ENCODE measurements around the gene AMOT. TPM values are rescaled to one million over a fixed set of nuclear protein-coding genes. Genes with fewer than 3 reads are reported as not detected.
"Not testable (repeated sequence)": the region's sequence is repeated elsewhere in the genome, so short reads cannot be mapped to it uniquely, and the experiment has no call there.

The AMOT gene, protein sequence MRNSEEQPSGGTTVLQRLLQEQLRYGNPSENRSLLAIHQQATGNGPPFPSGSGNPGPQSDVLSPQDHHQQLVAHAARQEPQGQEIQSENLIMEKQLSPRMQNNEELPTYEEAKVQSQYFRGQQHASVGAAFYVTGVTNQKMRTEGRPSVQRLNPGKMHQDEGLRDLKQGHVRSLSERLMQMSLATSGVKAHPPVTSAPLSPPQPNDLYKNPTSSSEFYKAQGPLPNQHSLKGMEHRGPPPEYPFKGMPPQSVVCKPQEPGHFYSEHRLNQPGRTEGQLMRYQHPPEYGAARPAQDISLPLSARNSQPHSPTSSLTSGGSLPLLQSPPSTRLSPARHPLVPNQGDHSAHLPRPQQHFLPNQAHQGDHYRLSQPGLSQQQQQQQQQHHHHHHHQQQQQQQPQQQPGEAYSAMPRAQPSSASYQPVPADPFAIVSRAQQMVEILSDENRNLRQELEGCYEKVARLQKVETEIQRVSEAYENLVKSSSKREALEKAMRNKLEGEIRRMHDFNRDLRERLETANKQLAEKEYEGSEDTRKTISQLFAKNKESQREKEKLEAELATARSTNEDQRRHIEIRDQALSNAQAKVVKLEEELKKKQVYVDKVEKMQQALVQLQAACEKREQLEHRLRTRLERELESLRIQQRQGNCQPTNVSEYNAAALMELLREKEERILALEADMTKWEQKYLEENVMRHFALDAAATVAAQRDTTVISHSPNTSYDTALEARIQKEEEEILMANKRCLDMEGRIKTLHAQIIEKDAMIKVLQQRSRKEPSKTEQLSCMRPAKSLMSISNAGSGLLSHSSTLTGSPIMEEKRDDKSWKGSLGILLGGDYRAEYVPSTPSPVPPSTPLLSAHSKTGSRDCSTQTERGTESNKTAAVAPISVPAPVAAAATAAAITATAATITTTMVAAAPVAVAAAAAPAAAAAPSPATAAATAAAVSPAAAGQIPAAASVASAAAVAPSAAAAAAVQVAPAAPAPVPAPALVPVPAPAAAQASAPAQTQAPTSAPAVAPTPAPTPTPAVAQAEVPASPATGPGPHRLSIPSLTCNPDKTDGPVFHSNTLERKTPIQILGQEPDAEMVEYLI
- total RNA-seq = 6.4 TPM
- long read RNA-seq = 0 reads

DNA sequence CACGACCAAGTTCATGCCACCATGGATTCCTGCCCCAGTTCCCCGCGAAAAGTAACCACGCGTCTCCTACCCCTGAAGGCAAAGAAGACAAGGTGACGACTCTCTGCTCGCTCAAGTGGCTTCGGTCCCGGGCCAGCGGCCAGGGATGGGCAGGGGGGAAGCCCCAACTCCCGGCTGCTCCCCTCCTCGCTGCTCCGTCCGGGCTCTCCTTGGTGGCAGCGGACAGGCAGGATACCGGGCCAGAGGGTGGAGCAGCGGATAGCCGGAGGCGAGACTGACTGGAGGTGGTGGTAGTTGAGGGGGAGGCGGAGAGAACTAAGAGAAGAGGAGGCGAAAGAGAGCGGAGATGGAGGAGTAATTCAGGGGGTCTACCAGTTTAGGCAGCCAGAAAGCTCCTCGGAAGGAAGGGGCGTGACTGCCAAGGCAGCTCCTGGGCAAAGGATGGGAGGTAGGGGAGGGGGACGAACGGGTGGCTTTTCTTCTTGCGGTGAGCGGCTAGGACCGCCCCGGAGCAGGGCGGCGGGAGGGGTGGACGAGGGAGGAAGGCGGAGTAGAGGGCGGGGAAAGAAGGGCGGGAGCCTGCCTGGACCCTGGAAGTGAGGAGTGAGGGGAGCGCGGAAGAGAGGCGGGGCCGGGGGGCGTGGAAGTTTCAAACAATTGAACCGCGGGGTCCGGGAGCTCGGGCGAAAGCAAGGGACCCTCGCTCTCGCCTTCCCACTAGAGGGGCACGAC, at the start of gene AMOT:
Gene AMOT (minus strand): TSS at position 450 of the 732 bp plus-strand sequence. CDS start 17,705 bp downstream, outside the sequence.
- peak; percentile 87 for DNase-seq (ENCODE audit: low spot score)
- intact Hi-C loops (cut with DNase I) = no loop called here

DNA sequence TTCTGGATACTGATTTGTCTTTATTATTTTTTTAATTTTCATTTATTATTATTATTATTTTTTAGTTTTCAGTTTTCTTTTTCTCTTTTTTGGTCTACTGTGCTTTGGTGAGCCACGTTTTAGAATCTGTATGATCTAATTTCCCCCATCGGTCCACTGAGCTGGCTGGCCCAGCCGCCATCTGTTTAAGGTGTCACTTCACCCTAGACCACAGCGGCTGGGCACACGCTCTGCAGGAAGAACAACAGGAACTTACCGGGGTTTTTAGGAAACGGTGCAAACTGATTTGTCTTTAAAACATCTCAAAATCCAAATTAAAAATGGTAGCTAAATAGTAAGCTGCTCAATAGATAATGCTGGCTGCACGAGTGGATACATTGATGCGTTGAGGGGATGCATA, 48.8 kb upstream of the AMOT start:
- no peak for DNase-seq (ENCODE audit: low spot score)
- intact Hi-C loops (cut with DNase I) = no loop called here

DNA sequence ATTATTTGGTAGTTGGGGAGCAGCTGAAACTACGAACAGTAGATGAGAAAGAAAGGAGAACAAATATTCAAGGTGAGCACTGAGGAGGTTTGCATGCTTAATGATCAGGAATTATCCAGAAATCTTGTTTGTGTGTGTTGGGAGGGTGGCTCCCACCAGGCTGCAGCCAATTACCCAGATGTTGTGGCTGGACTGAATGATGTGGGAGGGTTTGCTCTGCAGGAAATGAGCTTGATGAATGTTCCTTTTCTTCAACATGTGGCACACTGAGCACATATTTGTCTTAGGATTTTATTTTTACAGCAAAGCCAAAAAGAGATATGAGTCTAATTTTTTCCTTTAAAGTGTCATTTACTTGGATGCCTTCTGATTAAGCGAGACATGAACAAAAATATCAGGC, 48.3 kb upstream of the AMOT start:
- no peak for DNase-seq (ENCODE audit: low spot score)
- intact Hi-C loops (cut with DNase I) = no loop called here

DNA sequence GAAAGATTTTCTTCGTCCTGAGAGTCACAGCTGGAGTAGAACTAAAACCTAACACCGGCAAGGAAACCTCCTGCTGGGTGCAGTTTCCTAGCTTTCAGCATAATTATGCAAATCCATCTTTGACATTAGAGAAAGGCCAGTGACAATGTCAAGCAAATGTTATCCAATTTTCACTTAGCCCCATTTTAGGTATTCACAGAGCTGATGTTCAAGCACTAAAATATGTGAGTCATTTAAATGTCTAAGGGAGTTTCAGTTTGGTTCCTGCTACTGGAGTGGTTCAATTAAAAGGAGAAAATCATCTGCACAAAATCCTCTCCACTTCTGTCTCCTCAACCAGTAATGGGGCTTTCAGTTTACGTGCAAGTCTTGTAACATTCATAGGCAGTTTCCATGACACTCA, 37.1 kb upstream of the AMOT start:
- DNase-seq (ENCODE audit: low spot score) = no peak
- intact Hi-C loops (cut with DNase I) = no loop called here

DNA sequence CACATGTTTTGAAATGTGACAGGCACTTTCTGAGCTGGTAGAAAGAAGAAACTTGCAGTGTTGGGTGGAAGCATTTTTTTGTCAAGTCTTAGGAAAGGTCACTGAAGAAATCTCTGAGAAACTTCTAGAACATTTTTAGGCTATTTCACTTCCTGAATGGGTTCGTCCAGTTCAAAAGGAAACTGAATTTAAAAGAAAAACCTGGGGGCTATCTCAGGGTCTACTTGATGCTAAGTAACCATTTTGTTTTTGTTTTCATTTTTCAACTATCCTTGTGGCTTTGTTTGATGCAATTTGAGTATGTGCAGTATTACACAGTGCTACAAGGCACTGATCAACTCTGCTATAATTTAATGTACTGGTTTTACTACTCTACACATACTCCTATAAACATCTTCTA, 34.0 kb upstream of the AMOT start:
- no peak for DNase-seq (ENCODE audit: low spot score)
- intact Hi-C loops (cut with DNase I) = no loop called here

DNA sequence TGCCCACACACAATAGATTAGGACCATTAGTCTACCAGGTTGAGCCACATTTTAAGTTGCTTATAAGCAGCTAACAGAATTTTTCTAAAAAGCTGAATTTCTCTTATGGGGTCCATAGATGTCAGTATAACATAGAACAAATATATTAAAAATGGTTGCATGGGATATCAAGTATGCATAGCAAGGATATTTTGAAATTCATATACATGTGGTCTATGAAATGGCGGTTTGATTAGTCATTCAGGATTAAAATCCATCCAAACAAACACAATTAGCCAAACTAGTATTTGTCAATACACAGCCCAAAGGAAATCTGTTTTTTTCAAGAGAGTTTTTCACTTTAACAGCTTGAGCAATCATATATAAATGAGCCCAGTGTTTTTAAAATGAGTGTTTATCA, 33.5 kb upstream of the AMOT start:
- no peak for DNase-seq (ENCODE audit: low spot score)
- intact Hi-C loops (cut with DNase I) = no loop called here

DNA sequence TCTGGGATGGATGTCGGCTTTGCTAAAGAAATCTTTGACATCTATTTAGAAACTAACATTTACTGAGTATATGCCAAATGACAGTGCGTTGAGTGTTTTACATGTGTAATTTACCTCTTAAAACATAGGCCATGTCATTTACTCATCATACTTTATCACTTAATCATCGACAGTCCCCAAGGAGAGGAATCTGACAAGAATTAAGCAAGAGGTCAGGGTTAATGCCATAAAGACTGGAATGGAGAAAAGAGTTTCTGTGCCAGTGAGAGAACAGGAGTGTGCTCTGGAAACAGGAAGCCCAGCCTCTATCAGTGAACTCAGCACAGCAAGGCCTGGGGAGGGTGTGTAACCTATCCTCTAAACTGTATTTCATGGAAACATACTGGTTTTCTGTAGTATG, 28.0 kb upstream of the AMOT start:
- intact Hi-C loops (cut with DNase I) = no loop called here
- DNase-seq (ENCODE audit: low spot score) = no peak

DNA sequence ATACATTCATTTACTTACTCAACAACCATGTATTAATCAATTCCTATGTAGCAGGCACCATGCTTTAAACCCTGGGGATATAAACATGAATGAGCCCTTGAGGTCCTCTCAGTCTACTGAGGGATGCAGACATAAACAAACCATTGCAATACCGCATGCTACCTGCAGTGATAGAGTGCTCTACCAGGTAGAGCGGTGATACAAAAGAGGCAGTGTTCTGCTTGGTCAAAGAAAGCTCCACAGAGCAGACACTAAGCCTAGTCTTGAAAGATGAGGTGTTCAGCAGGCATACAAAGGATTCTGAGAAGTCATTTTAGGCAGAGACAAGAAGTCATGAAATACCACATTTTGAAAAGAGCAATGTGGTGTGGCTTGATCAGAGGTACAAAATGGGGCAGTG, 26.9 kb upstream of the AMOT start:
- no peak for DNase-seq (ENCODE audit: low spot score)
- intact Hi-C loops (cut with DNase I) = no loop called here

DNA sequence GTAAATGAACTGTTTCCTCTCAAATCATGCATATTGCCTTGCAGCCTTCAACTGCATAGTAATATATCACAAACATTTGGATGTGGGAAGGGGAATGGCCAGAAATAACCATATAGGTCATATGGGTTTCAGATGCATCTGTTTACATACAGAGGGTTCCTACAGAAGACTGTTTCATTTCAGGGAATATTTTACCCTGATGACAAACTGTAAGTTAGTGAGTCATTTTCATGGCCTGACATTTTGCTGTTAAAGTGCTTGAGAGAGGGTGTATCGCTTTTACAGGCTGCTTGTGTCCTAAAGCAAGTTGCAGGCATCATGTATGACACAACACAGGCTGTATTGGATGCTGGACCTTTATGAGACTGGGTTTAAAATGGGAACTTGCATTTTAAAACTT, 25.5 kb upstream of the AMOT start:
- intact Hi-C loops (cut with DNase I) = no loop called here
- DNase-seq (ENCODE audit: low spot score) = no peak

DNA sequence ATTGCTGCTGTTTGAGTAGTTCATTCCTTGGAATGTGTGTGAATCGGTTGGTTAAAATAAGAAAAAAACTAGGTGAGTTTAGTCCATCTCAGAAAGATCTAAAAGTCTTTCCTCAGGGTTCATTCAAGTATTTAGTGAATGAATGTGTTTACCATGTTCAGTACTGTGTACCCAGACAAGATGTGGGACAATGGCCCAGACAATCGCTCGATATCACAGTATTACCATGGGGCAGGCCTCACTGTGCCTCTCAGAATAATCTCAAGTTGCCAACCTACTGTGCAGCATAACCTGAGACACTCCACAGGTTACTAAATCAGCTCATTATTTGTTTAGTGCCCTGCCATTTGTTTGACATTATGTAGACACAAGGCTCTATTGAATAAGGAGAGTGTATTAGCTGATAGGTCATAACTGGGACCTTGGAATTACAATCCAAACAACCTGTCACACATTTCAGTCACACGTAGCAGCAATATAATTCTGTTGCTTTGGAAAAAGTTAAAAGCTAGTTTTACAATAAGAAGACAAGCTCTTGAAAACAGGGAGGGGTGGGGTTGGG, 24.9 kb upstream of the AMOT start:
- DNase-seq (ENCODE audit: low spot score) = no peak
- intact Hi-C loops (cut with DNase I) = no loop called here

DNA sequence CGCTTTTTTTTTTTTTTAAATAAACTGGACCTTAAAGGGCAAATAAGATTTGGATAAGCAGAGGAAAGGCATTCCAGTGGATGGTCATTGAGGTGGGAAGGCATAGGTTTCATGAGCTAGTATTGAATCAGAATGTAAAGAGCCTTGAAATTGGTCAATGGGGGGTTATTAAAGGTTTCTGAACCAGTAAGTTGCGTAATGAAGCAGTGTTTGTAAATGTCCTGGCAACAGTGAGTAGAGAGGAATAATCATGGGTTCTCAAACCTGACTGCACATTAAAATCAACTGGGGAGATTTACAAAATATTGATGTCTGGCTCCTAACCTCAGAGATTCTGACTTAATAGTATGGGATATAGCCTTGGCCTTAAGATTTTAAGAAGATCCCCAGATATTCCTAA, 23.2 kb upstream of the AMOT start:
- DNase-seq (ENCODE audit: low spot score) = no peak
- intact Hi-C loops (cut with DNase I) = no loop called here

DNA sequence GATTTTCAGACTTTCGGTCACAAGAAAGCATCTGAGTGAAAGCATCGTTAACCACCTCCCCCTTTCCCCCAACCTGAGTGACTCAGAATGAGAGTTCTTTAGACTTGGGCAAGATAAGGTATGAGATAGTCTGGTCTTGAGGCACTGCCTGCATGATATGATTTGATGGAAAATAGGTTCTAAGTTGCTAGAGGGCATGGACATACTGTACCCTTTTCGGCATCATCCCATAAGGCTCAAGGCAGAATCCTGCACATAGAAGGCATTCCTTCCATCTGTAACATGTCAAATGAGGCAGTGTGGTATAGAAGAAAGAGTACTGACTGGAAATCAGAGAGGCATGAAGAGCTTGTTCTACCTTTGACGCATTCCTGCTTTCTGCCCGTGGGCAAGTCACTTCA, 16.8 kb upstream of the AMOT start:
- intact Hi-C loops (cut with DNase I) = no loop called here
- DNase-seq (ENCODE audit: low spot score) = no peak

DNA sequence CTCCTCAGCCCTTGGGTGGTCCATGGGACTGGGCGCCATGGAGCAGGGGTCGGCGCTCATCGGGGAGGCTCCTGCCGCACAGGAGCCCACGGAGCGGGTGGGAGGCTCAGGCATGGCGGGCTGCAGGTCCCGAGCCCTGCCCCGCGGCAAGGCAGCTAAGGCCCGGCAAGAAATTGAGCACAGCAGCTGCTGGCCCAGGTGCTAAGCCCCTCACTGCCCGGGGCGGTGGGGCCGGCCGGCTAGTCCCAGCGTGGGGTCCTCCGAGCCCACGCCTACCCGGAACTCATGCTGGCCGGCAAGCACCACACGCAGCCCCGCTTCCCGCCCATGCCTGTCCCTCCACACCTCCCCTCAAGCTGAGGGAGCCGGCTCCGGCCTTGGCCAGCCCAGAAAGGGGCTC, 14.3 kb upstream of the AMOT start:
- DNase-seq (ENCODE audit: low spot score); intact Hi-C loops (cut with DNase I): not testable (repeated sequence)

DNA sequence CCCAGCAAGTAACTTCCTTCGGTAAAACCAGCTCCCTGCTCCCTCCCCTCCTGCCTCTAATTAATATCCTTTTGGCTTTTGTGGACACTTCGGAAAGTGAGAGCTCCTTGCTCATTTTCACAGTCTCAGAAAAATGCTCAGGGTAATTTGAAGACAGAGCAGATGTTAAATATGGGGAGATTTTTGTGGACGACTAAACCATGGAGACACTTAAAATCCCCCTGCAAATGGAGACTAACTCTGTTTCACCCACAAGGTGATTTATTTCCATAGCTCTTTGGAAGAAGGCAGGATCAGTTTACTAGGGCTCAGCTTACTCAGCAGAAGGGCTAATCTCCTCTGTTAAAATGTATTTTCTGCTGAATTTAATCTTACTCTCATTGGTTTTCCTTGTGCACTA, 12.2 kb upstream of the AMOT start:
- no peak for DNase-seq (ENCODE audit: low spot score)
- intact Hi-C loops (cut with DNase I) = no loop called here

DNA sequence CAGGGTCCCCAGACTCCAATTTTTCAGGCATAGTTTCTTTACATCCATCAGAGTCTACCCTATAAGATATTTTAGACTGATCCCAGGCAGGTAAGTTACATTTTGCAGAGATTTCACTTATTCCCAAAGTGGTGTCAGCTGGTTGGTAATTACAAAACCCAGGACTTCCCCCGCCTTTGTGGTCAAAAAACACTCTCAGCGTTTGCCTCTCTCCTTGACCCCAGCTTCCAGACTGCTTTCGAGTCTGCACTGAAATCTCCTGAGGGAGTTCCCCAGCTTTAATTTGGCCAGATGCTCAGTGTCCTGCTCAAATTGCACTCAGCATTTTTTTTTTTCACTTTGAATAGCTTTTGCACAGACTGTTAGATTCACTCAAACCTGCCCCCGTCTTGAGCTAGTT, 11.2 kb upstream of the AMOT start:
- intact Hi-C loops (cut with DNase I) = no loop called here
- DNase-seq (ENCODE audit: low spot score) = no peak

DNA sequence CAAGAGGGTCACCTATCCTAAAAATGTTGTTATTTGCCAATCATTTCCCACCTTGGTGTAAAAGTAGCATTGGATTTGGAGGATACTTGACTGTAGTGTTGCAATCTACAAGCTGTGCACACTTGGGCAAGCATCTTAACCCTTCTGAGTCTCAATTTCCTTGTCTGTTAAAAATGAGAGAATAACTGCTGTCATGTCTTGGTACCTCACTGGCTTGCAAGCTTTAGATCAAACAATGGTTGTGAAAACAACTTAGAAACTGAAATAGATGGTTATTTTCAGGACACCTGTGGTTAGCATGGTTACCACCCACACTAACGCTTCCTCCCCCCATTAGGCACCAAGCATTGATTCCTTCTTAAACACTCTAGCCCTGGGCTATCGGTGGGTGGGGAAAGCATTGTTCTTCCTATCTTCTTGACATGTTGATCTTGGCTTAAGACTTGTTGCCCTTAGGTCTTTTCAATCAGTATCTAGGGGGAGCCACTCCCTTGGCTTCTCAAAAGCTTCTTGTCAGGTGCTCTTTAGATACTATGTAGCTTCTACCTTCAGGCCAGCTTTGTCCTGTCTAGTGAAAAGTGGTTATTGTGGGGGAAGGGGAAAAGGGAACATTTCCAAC, 10.6 kb upstream of the AMOT start:
- no peak for DNase-seq (ENCODE audit: low spot score)
- intact Hi-C loops (cut with DNase I) = no loop called here

DNA sequence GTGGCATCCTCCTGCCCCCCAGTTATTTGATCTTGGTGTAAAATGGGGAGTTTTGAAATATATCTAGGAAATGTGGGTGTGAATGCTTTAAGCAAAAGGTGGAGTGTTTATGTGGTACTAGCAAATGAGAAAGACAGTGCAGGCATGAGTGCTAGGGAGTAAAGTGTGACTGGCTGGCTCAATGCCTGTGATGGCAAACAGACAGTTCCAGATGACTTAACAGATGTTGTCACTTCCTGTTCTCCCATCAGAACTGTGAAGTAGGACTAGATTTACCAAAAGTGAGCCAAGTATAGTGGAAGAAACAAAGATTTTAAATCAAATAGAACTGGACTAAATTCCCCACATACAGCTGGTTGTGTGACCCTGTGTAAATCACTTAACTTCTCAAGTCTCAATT, 8.4 kb upstream of the AMOT start:
- intact Hi-C loops (cut with DNase I) = no loop called here
- no peak for DNase-seq (ENCODE audit: low spot score)

DNA sequence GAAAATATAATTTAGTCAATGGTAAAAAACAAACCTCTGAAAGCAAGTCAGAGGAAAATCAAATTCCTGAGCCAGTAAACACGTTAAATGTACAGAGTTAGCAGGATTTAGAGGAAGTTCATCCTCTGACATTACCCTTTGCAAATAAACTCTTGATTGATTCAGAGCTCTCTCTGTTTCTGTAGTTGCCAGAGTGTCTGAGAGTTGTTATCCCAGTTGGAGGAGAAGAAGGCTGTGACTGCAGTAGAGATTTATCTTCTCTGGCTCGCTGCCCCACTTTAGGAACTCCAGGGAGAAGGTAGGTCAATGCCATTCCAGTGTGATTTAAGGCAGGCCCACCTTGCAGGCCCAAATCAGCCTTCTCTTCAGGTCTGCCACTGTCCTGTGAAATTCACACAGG, 6.2 kb upstream of the AMOT start:
- intact Hi-C loops (cut with DNase I) = no loop called here
- DNase-seq (ENCODE audit: low spot score) = no peak

DNA sequence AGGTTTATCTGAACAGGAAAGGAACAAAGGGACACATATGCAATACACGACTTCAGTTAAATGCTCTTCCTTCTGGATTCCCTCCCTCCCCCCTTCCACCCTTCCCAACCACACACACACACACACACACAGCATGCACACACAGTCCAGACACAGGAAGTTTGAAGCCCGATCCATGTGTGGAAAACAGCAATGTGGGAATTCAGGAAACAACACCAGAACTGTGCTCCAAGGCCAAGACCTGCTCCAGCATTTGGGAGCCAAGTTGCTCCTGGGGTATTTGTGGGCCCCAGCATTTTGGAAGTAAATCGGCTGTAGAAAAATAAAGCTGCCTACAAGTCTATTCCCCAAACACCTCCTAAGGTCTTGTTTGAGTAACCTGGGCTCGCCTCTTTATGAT, 5.6 kb upstream of the AMOT start:
- intact Hi-C loops (cut with DNase I) = no loop called here
- no peak for DNase-seq (ENCODE audit: low spot score)

Data from cardiac septum (tissue), 1 donor.